ENCODE results near the gene PPP1R9B.

Gene PPP1R9B

GRCh38 chr17:50139950-50140885 is 10.3 kb downstream of the PPP1R9B start:
- Histone ChIP-seq H3K27ac (ENCODE audit: low read depth, low read length) (no peak overlapping the region), H3K27me3 (ENCODE audit: control insufficient read depth in 1 of 2, insufficient read depth in 2 of 2, low read length in 2 of 2) (no peaks in the 10 kb centered on the region), H3K9me3 (ENCODE audit: control insufficient read depth in 1 of 2, low read length in 2 of 2) (no peaks in the 10 kb centered on the region), H3K4me1 (ENCODE audit: control insufficient read depth in 1 of 2, insufficient read depth in 2 of 2, low read length in 2 of 2) (peaks cover 21 to 41% of the 10 kb centered on the region in 2 donors), H3K9ac (ENCODE audit: low read depth in 1 of 2, low read length in 2 of 2) (no peak overlapping the region), H3K36me3 (ENCODE audit: control insufficient read depth in 1 of 2, insufficient read depth in 2 of 2, low read length in 2 of 2) (peaks cover 63 to 99% of the 10 kb centered on the region in 2 donors), H3K4me3 (ENCODE audit: low read depth in 1 of 2, low read length in 2 of 2) (peak overlapping the region in 1 of 2 donors; percentile 21)

- peaks cover 54 to 94% of the 10 kb centered on the region in 2 donors for H3K36me3 ChIP-seq (ENCODE audit: control insufficient read depth in 1 of 2, insufficient read depth in 2 of 2, low read length in 2 of 2)
- no peak overlapping the region for H3K27ac ChIP-seq (ENCODE audit: low read depth, low read length)
- H3K27me3 ChIP-seq (ENCODE audit: control insufficient read depth in 1 of 2, insufficient read depth in 2 of 2, low read length in 2 of 2), result no peaks in the 10 kb centered on the region
- no peak overlapping the region for H3K4me3 ChIP-seq (ENCODE audit: low read depth in 1 of 2, low read length in 2 of 2)
- H3K9ac ChIP-seq (ENCODE audit: low read depth in 1 of 2, low read length in 2 of 2), result no peak overlapping the region
- H3K9me3 ChIP-seq (ENCODE audit: control insufficient read depth in 1 of 2, low read length in 2 of 2), result no peaks in the 10 kb centered on the region
- peaks cover 14 to 32% of the 10 kb centered on the region in 2 donors for H3K4me1 ChIP-seq (ENCODE audit: control insufficient read depth in 1 of 2, insufficient read depth in 2 of 2, low read length in 2 of 2)
Observed at GRCh38 chr17:50139185-50139783, 11.2 kb downstream of the PPP1R9B start.

- no peak overlapping the region for H3K9ac ChIP-seq (ENCODE audit: low read depth in 1 of 2, low read length in 2 of 2)
- H3K27me3 ChIP-seq (ENCODE audit: control insufficient read depth in 1 of 2, insufficient read depth in 2 of 2, low read length in 2 of 2), result no peaks in the 10 kb centered on the region
- no peaks in the 10 kb centered on the region for H3K9me3 ChIP-seq (ENCODE audit: control insufficient read depth in 1 of 2, low read length in 2 of 2)
- H3K4me1 ChIP-seq (ENCODE audit: control insufficient read depth in 1 of 2, insufficient read depth in 2 of 2, low read length in 2 of 2), result peaks cover 10 to 20% of the 10 kb centered on the region in 2 donors
- H3K36me3 ChIP-seq (ENCODE audit: control insufficient read depth in 1 of 2, insufficient read depth in 2 of 2, low read length in 2 of 2), result peaks cover 43 to 71% of the 10 kb centered on the region in 2 donors
- no peak overlapping the region for H3K27ac ChIP-seq (ENCODE audit: low read depth, low read length)
- no peak overlapping the region for H3K4me3 ChIP-seq (ENCODE audit: low read depth in 1 of 2, low read length in 2 of 2)
Observed at GRCh38 chr17:50137042-50137441, 13.4 kb downstream of the PPP1R9B start.

GRCh38 chr17:50136096-50136687 is 14.3 kb downstream of the PPP1R9B start:
- peaks cover 10 to 15% of the 10 kb centered on the region in 2 donors for H3K4me1 ChIP-seq (ENCODE audit: control insufficient read depth in 1 of 2, insufficient read depth in 2 of 2, low read length in 2 of 2)
- H3K9me3 ChIP-seq (ENCODE audit: control insufficient read depth in 1 of 2, low read length in 2 of 2), result no peaks in the 10 kb centered on the region
- H3K4me3 ChIP-seq (ENCODE audit: low read depth in 1 of 2, low read length in 2 of 2), result no peak overlapping the region
- H3K9ac ChIP-seq (ENCODE audit: low read depth in 1 of 2, low read length in 2 of 2), result no peak overlapping the region
- H3K36me3 ChIP-seq (ENCODE audit: control insufficient read depth in 1 of 2, insufficient read depth in 2 of 2, low read length in 2 of 2), result peaks cover 42 to 63% of the 10 kb centered on the region in 2 donors
- H3K27me3 ChIP-seq (ENCODE audit: control insufficient read depth in 1 of 2, insufficient read depth in 2 of 2, low read length in 2 of 2), result no peaks in the 10 kb centered on the region
- H3K27ac ChIP-seq (ENCODE audit: low read depth, low read length), result no peak overlapping the region

- Histone ChIP-seq H3K4me3 (ENCODE audit: low read depth in 1 of 2, low read length in 2 of 2) (no peak overlapping the region), H3K27ac (ENCODE audit: low read depth, low read length) (no peak overlapping the region), H3K27me3 (ENCODE audit: control insufficient read depth in 1 of 2, insufficient read depth in 2 of 2, low read length in 2 of 2) (peaks cover 0 to 4% of the 10 kb centered on the region in 2 donors), H3K9me3 (ENCODE audit: control insufficient read depth in 1 of 2, low read length in 2 of 2) (no peaks in the 10 kb centered on the region), H3K9ac (ENCODE audit: low read depth in 1 of 2, low read length in 2 of 2) (no peak overlapping the region), H3K4me1 (ENCODE audit: control insufficient read depth in 1 of 2, insufficient read depth in 2 of 2, low read length in 2 of 2) (peaks cover 5 to 9% of the 10 kb centered on the region in 2 donors), H3K36me3 (ENCODE audit: control insufficient read depth in 1 of 2, insufficient read depth in 2 of 2, low read length in 2 of 2) (peaks cover 37 to 56% of the 10 kb centered on the region in 2 donors)
Observed at GRCh38 chr17:50135316-50136095, 15.0 kb downstream of the PPP1R9B start.

- no peak overlapping the region for H3K27ac ChIP-seq (ENCODE audit: low read depth, low read length)
- H3K4me1 ChIP-seq (ENCODE audit: control insufficient read depth in 1 of 2, insufficient read depth in 2 of 2, low read length in 2 of 2), result no peaks in the 10 kb centered on the region
- H3K9ac ChIP-seq (ENCODE audit: low read depth in 1 of 2, low read length in 2 of 2), result no peak overlapping the region
- H3K27me3 ChIP-seq (ENCODE audit: control insufficient read depth in 1 of 2, insufficient read depth in 2 of 2, low read length in 2 of 2), result peaks cover 0 to 4% of the 10 kb centered on the region in 2 donors
- no peak overlapping the region for H3K4me3 ChIP-seq (ENCODE audit: low read depth in 1 of 2, low read length in 2 of 2)
- no peaks in the 10 kb centered on the region for H3K9me3 ChIP-seq (ENCODE audit: control insufficient read depth in 1 of 2, low read length in 2 of 2)
- peaks cover 28 to 46% of the 10 kb centered on the region in 2 donors for H3K36me3 ChIP-seq (ENCODE audit: control insufficient read depth in 1 of 2, insufficient read depth in 2 of 2, low read length in 2 of 2)
Observed at GRCh38 chr17:50134206-50135110, 16.0 kb downstream of the PPP1R9B start.

GRCh38 chr17:50133769-50134099 is 16.7 kb downstream of the PPP1R9B start:
- Histone ChIP-seq H3K9me3 (ENCODE audit: control insufficient read depth in 1 of 2, low read length in 2 of 2) (no peaks in the 10 kb centered on the region), H3K27me3 (ENCODE audit: control insufficient read depth in 1 of 2, insufficient read depth in 2 of 2, low read length in 2 of 2) (peaks cover 0 to 5% of the 10 kb centered on the region in 2 donors), H3K9ac (ENCODE audit: low read depth in 1 of 2, low read length in 2 of 2) (no peak overlapping the region), H3K4me1 (ENCODE audit: control insufficient read depth in 1 of 2, insufficient read depth in 2 of 2, low read length in 2 of 2) (peaks cover 0 to 3% of the 10 kb centered on the region in 2 donors), H3K36me3 (ENCODE audit: control insufficient read depth in 1 of 2, insufficient read depth in 2 of 2, low read length in 2 of 2) (peaks cover 21 to 39% of the 10 kb centered on the region in 2 donors), H3K27ac (ENCODE audit: low read depth, low read length) (no peak overlapping the region), H3K4me3 (ENCODE audit: low read depth in 1 of 2, low read length in 2 of 2) (no peak overlapping the region)

GRCh38 chr17:50133028-50133768 is 17.3 kb downstream of the PPP1R9B start:
- H3K4me1 ChIP-seq (ENCODE audit: control insufficient read depth in 1 of 2, insufficient read depth in 2 of 2, low read length in 2 of 2), result peaks cover 5 to 9% of the 10 kb centered on the region in 2 donors

More at GRCh38 chr17:50133028-50133768, 17.3 kb downstream of the PPP1R9B start:
- peak overlapping the region in 1 of 2 donors; percentile 32 for H3K9ac ChIP-seq (ENCODE audit: low read depth in 1 of 2, low read length in 2 of 2)
- peaks cover 16 to 34% of the 10 kb centered on the region in 2 donors for H3K36me3 ChIP-seq (ENCODE audit: control insufficient read depth in 1 of 2, insufficient read depth in 2 of 2, low read length in 2 of 2)
- no peak overlapping the region for H3K27ac ChIP-seq (ENCODE audit: low read depth, low read length)
- H3K4me3 ChIP-seq (ENCODE audit: low read depth in 1 of 2, low read length in 2 of 2), result no peak overlapping the region
- H3K27me3 ChIP-seq (ENCODE audit: control insufficient read depth in 1 of 2, insufficient read depth in 2 of 2, low read length in 2 of 2), result peaks cover 0 to 8% of the 10 kb centered on the region in 2 donors
- H3K9me3 ChIP-seq (ENCODE audit: control insufficient read depth in 1 of 2, low read length in 2 of 2), result no peaks in the 10 kb centered on the region
